ENCODE results near the gene PPP6R1.

Gene PPP6R1

GRCh38 chr19:55284405-55285058 lies 25.7 kb upstream of the PPP6R1 start:
- no peak for DNase-seq (ENCODE audit: low read depth)
- H3K4me3 ChIP-seq (ENCODE audit: low read depth, low read length) = peak overlapping the region; percentile 53

- H3K4me3 ChIP-seq (ENCODE audit: low read depth, low read length) = peak within 1 kb of the TSS; percentile 53
- DNase-seq (ENCODE audit: low read depth) = peak; percentile 14
Observed at GRCh38 chr19:55283548-55284377, 24.9 kb upstream of the PPP6R1 start, which contains the start of gene BRSK1. Gene BRSK1 (plus strand): TSS chr19:55283997. CDS start chr19:55284443, 446 bp downstream.

DNA sequence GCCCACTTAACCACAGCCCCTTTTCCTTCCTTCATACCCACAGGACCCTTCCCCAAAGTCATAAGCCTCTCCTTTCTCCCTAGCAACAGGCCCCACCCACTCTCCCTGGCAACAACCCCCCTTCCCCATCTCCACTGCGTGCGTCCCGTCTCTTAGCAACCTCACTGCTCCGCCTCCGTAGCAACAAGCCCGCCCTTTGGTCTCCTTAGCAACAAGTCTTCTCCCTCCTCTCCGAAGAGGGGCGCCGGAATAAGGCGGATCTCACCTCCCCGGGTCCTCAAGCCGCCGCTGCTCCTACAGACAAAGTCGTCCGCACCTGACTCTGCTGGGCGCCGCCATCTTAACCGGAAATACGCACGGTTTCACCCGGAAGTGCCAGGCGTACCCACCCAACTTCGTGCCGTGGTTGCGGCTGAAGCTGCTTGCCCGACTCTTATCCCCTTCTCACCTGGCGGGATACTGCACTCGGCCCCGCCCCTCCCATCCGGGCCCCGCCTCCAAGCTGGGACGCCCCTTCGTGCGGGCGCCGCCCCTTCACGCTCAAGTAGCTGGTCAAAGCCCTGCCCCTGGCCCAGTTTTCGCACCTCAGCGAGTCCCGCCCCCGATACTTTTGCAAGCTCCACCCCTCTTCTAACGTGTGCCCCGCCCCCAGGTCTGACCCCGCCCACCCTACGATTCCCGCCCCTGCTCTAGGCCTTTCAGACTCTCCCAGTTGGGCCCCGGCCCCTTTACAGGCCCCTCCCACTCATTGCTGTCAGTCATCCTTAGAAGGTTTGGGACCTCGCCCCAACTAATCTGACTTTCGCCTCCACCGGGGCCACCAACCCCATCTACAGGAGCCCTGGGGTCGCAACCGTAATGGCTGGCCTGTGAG lies 21.2 kb upstream of the PPP6R1 start, which contains the start of gene HSPBP1:
Gene HSPBP1 (minus strand): TSS at position 341 of the 874 bp plus-strand sequence. CDS start 502 bp downstream, outside the sequence.
- peak within 1 kb of the TSS; percentile 84 for H3K4me3 ChIP-seq (ENCODE audit: low read depth, low read length)
- DNase-seq (ENCODE audit: low read depth) = peak; percentile 85

DNA sequence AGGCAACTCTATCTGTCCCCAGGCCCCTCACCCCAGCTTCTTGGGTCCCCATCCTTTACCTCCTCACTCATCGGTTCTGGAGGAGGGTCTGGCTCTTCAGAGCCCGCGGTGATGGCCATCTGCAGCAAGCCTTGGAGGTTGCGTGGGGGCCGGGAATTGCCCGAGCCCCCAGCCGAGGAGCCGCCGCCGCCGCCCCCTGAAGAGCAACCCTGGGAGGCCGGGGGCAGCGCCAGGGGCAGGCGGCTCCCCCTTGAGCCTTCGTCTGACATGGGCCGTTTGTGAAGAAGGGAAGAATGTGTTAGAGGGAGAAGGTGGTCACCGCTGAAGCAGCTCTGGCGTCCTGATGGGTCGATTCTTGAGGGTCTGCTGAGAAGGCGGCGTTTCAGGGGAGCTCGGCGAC lies 20.5 kb upstream of the PPP6R1 start:
- DNase-seq (ENCODE audit: low read depth) = no peak
- peak overlapping the region; percentile 84 for H3K4me3 ChIP-seq (ENCODE audit: low read depth, low read length)

GRCh38 chr19:55278391-55279135 lies 19.7 kb upstream of the PPP6R1 start:
- no peak for DNase-seq (ENCODE audit: low read depth)
- H3K4me3 ChIP-seq (ENCODE audit: low read depth, low read length) = peak overlapping the region; percentile 84

- no peak overlapping the region for H3K4me3 ChIP-seq (ENCODE audit: low read depth, low read length)
- no peak for DNase-seq (ENCODE audit: low read depth)
Observed at GRCh38 chr19:55277494-55277893, 18.7 kb upstream of the PPP6R1 start.

- no peak overlapping the region for H3K4me3 ChIP-seq (ENCODE audit: low read depth, low read length)
- no peak for DNase-seq (ENCODE audit: low read depth)
Observed at GRCh38 chr19:55276720-55277430, 18.1 kb upstream of the PPP6R1 start.

DNA sequence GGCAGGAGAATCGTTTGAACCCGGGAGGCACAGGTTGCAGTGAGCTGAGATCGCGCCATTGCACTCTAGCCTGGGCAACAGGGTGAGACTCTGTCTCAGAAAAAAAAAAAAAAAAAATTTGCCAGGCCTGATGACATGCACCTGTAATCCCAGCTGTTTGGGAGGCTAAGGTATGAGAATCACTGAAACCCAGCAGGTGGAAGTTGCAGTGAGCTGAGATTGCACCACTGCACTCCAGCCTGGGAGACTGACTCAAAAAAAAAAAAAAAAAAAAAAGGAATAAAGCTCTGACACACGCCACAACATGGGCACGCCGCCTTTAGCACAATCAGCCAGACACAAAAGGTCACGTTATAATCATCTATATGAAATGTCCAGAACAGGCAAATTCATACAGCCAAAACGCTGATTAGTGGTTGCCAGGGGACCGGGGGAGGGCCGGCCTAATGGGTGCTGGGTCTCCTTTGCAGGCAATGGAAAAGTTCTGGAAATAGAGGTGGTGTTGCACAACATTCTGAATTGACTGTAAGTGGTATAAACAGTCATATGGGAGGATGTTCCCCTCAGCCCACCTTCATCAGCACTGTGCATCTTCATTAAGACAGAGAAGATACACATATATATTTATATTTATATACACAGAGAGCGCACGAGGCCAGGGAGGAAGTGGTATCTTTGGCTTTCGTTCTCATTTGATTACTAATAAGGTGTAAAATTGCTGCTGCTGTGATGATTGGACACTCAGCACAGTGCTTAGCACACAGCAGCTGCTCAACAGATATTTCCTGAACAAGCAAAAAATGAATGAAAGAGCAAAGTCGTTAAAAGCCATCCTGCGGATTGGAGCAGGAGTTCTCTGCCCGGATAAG lies 17.3 kb upstream of the PPP6R1 start:
- DNase-seq (ENCODE audit: low read depth) = no peak

GRCh38 chr19:55273978-55274707 lies 15.3 kb upstream of the PPP6R1 start:
- no peak for DNase-seq (ENCODE audit: low read depth)
- no peak overlapping the region for H3K4me3 ChIP-seq (ENCODE audit: low read depth, low read length)

More for the DNA sequence above, 17.3 kb upstream of the PPP6R1 start:
- no peak overlapping the region for H3K4me3 ChIP-seq (ENCODE audit: low read depth, low read length)

GRCh38 chr19:55272142-55272541 lies 13.3 kb upstream of the PPP6R1 start:
- H3K4me3 ChIP-seq (ENCODE audit: low read depth, low read length) = no peak overlapping the region
- DNase-seq (ENCODE audit: low read depth) = no peak

DNA sequence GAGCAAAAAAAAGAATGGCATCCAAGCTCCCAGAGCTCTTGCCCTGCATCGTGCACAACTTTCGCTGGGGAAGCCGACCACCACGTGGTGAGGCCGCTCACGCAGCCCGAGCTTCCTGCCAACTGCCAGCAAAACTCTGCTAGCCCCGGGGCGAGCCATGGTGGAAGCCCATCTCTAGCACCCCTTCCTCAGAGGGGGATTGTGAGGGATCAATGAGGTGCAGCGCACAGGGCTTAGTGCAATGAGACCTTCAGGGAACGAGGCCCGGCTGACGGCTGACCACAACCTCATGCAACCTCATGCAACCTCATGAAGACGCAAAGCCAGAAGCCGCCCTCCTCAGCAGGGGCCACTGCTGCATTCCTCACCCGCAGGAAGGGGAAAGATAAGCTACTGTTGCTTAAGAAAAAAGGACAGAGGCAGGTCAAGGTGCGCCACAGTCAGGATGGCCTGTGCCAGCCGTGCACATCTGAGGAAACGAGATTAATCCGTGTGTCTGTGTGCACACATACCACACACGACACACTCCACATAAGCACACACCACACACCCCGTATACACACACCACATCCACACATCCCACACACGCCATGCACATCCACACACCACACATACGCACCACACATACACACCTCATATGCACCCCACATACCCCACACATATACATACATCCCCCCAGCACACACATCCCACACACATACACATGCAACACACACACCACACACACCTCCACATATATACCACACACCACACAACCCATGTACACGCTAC lies 11.5 kb upstream of the PPP6R1 start:
- no peak for DNase-seq (ENCODE audit: low read depth)
- H3K4me3 ChIP-seq (ENCODE audit: low read depth, low read length) = no peak overlapping the region

- no peak for DNase-seq (ENCODE audit: low read depth)
- H3K4me3 ChIP-seq (ENCODE audit: low read depth, low read length) = no peak overlapping the region
Observed at GRCh38 chr19:55269299-55269698, 10.5 kb upstream of the PPP6R1 start.

- no peak overlapping the region for H3K4me3 ChIP-seq (ENCODE audit: low read depth, low read length)
- no peak for DNase-seq (ENCODE audit: low read depth)
Observed at GRCh38 chr19:55266840-55267239, 8.0 kb upstream of the PPP6R1 start.

DNA sequence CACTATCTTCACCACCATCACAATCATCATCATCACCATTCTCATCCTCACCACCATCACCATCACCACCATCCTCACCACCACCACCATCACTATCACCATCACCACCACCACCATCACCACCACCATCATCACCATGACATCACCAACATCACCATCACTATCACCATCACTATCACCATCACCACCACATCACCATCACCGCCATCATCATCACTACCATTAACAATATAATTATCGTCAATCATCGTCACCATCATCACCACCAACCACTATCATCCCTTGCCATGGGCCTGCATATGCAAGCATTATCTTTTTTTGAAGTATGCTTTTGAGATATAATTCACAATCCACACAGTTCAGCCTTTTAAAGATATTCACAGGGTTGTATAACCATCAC lies 7.6 kb upstream of the PPP6R1 start:
- DNase-seq (ENCODE audit: low read depth) = no peak
- no peak overlapping the region for H3K4me3 ChIP-seq (ENCODE audit: low read depth, low read length)

DNA sequence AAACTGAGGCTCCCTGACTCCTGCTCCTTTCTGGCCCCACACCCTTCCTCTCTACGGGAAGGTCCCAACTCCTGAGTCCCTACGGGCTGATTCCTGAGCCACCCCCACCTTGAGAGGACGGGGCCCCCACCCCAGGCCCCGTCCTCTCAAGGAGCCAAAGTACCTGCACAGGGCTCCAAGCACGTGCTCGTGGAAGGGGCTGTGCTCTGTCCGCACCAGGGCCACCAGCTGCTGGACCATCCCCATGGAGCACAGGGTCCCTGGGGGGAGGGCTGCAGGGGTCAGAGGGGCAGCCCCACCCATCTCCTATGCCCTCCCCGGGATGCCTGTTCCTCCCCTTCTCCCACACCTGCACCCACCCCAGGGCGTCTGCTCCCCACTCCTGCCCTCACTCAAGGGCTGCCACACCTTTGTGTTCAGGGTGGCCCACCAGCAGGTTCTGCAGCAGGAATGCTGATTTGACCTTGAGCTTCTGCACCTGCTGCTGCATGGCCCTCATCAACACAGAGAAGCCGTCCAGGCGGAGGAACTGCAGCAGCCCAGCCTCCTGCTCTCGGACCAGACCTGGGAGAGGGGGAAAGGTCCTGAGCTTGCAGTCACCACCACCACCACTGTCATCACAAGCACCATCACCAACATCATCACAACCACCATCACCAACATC lies 7.0 kb upstream of the PPP6R1 start:
- H3K4me3 ChIP-seq (ENCODE audit: low read depth, low read length) = no peak overlapping the region
- DNase-seq (ENCODE audit: low read depth) = no peak

DNA sequence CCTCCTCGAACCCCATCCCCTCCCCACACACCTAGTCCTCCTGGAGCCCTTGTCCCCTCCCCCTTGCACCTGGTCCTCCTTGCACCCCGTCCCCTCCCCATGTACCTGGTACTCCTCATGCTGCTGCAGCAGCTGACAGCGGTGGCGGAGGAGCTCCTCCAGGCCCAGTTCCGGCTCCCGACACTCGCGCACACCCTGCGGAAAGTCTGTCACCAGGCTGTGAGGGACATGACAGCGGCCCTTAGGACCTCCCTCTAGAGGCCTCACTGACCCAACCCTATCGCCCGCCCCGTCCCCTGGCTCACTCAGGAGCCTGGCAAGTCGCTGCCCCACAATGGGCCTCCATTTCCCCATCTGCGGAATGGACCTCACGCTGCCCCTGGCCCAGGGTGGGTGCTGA lies 6.4 kb upstream of the PPP6R1 start:
- no peak overlapping the region for H3K4me3 ChIP-seq (ENCODE audit: low read depth, low read length)
- no peak for DNase-seq (ENCODE audit: low read depth)

All from skeletal muscle cell (primary cell).